Left lung (tissue), 10 donors: Measurements from ENCODE around the gene ZNF581. TPM values are rescaled to one million over a fixed set of nuclear protein-coding genes. Genes with fewer than 3 reads are reported as not detected.
A peak's percentile ranks its signal among the peaks of the same experiment; 100 is the strongest.

Source experiments
- ATAC-seq: fragments of 200-7000 bp; cut with Tn5 transposase; one replicate; pipeline ENCODE4 v1.9.1; 2020; ENCODE audit warnings: moderate library complexity
- DNase-seq, 4 donors: peaks; one replicate each; pipeline ENCODE4 v3.0.0-alpha.2; 2013 to 2020
- H3K27ac ChIP-seq, 2 donors: fragments of 200-600 bp; sonication (generic) in 1 of 2; one replicate each; pipeline versions ENCODE4 v1.5.0 to v1.8.0; 2020 to 2021
- H3K27me3 ChIP-seq, 2 donors: fragments of 200-600 bp; sonication (generic) in 1 of 2; one replicate each; pipeline versions ENCODE4 v1.5.0 to v1.8.0; 2020 to 2021
- H3K36me3 ChIP-seq, 2 donors: fragments of 200-600 bp; sonication (generic) in 1 of 2; one replicate each; pipeline versions ENCODE4 v1.5.0 to v1.8.0; 2020 to 2021
- H3K4me1 ChIP-seq, 2 donors: fragments of 200-600 bp; one replicate each; pipeline ENCODE4 v1.8.0; 2021
- H3K4me3 ChIP-seq, 2 donors: fragments of 200-600 bp; sonication (generic) in 1 of 2; one replicate each; pipeline versions ENCODE4 v1.5.0 to v1.8.0; 2020 to 2021; ENCODE audit warnings: mild to moderate bottlenecking in 1 of 2
- H3K9me3 ChIP-seq, 2 donors: fragments of 200-600 bp; sonication (generic) in 1 of 2; one replicate each; pipeline versions ENCODE4 v1.5.0 to v1.8.0; 2020 to 2021
- intact Hi-C, 2 donors: fragments of 100-400 bp; cut with DNase I; formaldehyde crosslinking; loops; one replicate each; pipeline versions ENCODE4 v1.11.2 to v1.14.2; 2022
- polyA plus RNA-seq, 6 donors: library from polyadenylated mRNA; unstranded; fragments of 120-200 nt; gene quantifications; one replicate each; pipeline ENCODE4 v1.2.1, GENCODE V29; 2013; ENCODE audit not compliant: insufficient read length in 6 of 6
- total RNA-seq, 2 donors: library from RNA; stranded (reverse); fragmentation: NEBNext Ultra II Directional; extraction: Animal tissue kit (Norgen Biotek cat#: 25700); gene quantifications; one replicate each; pipeline ENCODE4 v1.2.1, GENCODE V29; 2021
- TF ChIP-seq, protein P1 (sequence below), 2 donors: fragments of 200-600 bp; sonication (generic) in 1 of 2; IDR thresholded peaks; one replicate each; pipeline versions ENCODE4 v1.5.0 to v1.8.0; 2021; ENCODE audit warnings: antibody characterized with exemption in 2 of 2
- donor health status: DM: no; HTN: yes; CAD: no.
- donor health status: DM: no; HTN: no; CAD: no.

ZNF581 gene
- total and polyA plus RNA-seq, 8 donors: 14.5 to 32.3 (median 27.2) TPM

DNA sequence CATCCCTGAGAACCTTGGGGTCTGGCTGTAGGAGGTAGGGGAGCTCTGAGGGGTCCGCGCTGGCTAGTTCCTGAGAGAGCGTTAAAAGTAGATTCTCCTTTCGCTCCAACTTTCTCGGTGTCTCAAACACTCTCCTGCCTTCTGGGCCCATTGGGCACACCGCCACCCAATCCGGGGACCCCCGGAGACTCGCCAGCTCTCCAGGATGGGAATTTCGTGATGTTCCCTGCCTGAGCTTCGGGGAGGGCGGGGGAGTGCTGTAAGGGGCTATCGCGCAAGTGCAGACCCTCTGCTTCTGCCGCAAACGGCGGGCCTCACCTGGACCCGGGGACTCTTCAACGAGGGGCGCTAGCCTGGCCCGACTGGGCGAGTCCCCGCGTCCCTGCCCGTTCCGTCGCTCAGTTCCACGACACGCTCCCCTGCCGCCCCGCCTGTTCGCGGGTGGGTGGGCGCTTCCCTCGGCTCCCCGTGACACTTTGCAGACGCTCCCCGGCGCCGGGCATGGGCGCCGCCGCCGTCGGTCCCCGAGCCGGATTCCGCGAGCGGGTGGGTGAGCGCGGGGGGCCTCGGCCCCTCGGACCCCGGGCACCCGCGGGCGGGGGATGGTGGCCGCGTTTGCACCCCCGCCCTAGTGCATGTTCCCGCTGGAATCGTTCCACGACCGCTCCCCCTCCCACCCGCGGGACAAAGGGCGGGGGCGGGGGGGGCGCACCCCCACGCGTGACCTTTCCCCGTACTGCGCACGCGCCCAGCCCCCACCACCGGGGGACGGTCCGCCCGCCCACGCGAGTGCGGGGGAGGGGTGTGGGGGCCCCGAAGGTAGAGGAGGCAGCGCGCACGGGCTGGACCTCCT, 4.5 kb downstream of the ZNF581 start, which contains the start of gene CCDC106:
TSS of gene CCDC106 (plus strand) at position 481 of the 853 bp plus-strand sequence. CDS start 835 bp downstream, outside the sequence.
- peak in 3 of 4 donors; percentile 80 to 85 (median 81) for DNase-seq
- peaks cover 14 to 56% of the 10 kb centered on the region in 2 donors for H3K4me1 ChIP-seq
- peak within 1 kb of the TSS; percentile 67 to 79 for H3K4me3 ChIP-seq
- H3K27me3 ChIP-seq: peaks cover 0 to under 1% of the 10 kb centered on the region in 2 donors
- peaks cover 0 to 22% of the 10 kb centered on the region in 2 donors for H3K36me3 ChIP-seq
- TF ChIP-seq, protein P1, sequence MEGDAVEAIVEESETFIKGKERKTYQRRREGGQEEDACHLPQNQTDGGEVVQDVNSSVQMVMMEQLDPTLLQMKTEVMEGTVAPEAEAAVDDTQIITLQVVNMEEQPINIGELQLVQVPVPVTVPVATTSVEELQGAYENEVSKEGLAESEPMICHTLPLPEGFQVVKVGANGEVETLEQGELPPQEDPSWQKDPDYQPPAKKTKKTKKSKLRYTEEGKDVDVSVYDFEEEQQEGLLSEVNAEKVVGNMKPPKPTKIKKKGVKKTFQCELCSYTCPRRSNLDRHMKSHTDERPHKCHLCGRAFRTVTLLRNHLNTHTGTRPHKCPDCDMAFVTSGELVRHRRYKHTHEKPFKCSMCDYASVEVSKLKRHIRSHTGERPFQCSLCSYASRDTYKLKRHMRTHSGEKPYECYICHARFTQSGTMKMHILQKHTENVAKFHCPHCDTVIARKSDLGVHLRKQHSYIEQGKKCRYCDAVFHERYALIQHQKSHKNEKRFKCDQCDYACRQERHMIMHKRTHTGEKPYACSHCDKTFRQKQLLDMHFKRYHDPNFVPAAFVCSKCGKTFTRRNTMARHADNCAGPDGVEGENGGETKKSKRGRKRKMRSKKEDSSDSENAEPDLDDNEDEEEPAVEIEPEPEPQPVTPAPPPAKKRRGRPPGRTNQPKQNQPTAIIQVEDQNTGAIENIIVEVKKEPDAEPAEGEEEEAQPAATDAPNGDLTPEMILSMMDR (IDR thresholded peaks at IDR 0.05): no peak
- ATAC-seq: peak; percentile 66
- H3K9me3 ChIP-seq: no peaks in the 10 kb centered on the region
- peak within 1 kb of the TSS; percentile 65 to 70 for H3K27ac ChIP-seq
- intact Hi-C loops: no loop called here

DNA sequence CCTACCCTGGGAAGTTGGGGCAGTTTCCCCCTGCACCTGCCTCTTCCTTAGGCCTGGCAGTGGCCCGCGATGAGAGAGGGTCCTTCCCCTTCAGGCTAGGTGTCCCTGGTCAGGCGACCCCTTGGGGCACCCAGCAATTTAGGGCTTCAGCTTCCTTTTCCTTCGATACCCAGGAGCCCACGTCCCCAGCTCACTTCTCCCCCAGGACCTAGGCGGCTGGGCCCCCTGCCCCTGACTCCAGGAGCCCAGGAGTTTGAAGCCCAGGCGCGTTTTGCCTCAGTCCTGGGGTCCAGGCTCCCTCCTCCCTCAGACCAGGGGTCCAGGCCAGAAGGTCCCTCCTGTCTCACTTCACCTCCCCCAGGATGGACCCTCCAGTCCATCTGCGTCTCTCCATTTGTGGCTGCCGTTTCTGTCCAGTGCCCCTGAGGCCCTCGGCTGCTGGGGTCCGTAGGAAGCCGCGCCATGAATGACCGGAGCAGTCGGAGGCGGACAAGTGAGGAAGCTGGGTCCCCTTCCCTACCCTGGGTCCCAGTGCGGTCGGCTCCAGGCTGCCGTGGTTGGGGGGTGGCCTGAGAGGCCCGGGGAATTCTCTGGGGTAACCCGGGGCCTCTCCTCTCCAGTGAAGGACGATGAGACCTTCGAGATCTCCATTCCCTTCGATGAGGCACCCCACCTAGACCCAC, 5.3 kb downstream of the ZNF581 start:
- no peaks in the 10 kb centered on the region for H3K9me3 ChIP-seq
- DNase-seq (peak in 1 of 4 donors; percentile 72), ATAC-seq (no peak)
- intact Hi-C loops: no loop called here
- TF ChIP-seq, protein P1 (IDR thresholded peaks at IDR 0.05): no peak
- no peaks in the 10 kb centered on the region for H3K27me3 ChIP-seq
- peaks cover 14 to 58% of the 10 kb centered on the region in 2 donors for H3K4me1 ChIP-seq
- peaks cover 0 to 22% of the 10 kb centered on the region in 2 donors for H3K36me3 ChIP-seq
- H3K4me3 ChIP-seq: peak overlapping the region; percentile 67 to 79
- H3K27ac ChIP-seq: peak overlapping the region; percentile 65 to 70

DNA sequence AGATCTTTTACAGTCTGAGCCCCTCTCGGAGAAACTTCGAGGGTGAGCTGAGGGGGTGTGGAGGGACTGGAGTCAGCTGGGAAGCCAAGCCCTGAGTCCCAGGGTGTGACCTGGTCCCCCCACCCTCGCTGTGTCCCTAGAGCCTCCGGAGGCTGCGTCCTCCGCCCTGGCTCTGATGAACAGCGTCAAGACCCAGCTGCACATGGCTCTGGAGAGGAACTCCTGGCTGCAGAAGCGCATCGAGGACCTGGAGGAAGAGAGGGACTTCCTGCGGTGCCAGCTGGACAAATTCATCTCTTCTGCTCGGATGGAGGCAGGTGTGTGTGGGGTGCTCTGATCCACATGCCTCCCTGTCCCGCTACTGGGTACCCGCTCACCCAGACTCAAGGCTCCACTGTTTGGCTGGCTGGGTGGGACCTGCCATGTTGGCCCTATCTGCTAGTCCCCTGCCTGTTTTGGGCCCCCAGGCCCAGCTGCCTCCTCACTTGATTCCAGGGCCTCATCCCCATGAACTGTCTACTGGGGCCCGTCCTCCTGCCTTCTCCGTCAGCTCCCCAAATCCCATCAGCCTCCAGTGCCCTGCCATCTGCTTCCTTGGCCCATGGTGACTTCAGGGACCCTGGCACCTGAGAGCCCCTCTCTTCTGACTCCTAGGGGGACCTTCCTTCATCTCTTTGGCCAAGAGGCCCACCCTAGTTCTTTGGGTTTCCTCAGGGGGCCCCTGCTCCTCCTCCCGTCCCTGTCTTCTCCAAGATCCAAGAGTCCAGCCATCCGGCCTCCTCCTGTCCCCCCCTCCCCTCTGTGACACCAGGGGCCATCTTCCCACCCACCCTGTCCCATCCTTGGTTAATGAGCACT, 6.0 kb downstream of the ZNF581 start:
- TF ChIP-seq, protein P1 (IDR thresholded peaks at IDR 0.05): no peak
- H3K27me3 ChIP-seq: no peaks in the 10 kb centered on the region
- peaks cover 0 to 22% of the 10 kb centered on the region in 2 donors for H3K36me3 ChIP-seq
- peaks cover 14 to 51% of the 10 kb centered on the region in 2 donors for H3K4me1 ChIP-seq
- H3K27ac ChIP-seq: peak overlapping the region in 1 of 2 donors; percentile 65
- no peaks in the 10 kb centered on the region for H3K9me3 ChIP-seq
- H3K4me3 ChIP-seq: peak overlapping the region in 1 of 2 donors; percentile 67
- DNase-seq (peak in 1 of 4 donors; percentile 55), ATAC-seq (no peak)
- intact Hi-C loops: no loop called here

DNA sequence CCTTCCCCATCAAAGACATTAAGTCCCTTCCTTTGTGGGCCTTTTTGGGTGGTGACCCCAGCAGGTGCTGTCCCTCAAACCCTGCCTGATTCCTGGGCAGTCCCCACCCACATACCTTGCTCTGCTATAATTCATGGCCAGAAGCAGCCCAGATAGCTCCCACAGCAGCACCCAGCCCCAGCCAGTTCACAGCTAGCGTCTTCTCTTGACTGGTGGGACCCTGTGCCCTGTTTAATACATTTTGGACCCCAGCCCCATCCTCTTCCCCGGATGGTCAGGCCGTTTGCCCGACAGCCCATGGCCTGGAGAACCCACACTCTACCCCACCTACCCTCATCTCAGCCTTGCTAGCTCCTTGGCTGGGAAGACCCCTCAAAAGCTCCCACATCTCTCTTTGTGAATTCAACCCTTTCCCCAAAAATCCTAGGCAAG, 6.7 kb downstream of the ZNF581 start:
- Histone ChIP-seq H3K4me1 (peaks cover 14 to 44% of the 10 kb centered on the region in 2 donors), H3K27me3 (no peaks in the 10 kb centered on the region), H3K36me3 (peaks cover 0 to 17% of the 10 kb centered on the region in 2 donors), H3K9me3 (no peaks in the 10 kb centered on the region), H3K27ac (no peak overlapping the region), H3K4me3 (no peak overlapping the region)
- peak in 1 of 4 donors; percentile 38 for DNase-seq
- TF ChIP-seq, protein P1 (IDR thresholded peaks at IDR 0.05): no peak
- no peak for ATAC-seq
- intact Hi-C loops: no loop called here
